ENCODE measurements around the gene SGO1.

The SGO1 gene

DNA sequence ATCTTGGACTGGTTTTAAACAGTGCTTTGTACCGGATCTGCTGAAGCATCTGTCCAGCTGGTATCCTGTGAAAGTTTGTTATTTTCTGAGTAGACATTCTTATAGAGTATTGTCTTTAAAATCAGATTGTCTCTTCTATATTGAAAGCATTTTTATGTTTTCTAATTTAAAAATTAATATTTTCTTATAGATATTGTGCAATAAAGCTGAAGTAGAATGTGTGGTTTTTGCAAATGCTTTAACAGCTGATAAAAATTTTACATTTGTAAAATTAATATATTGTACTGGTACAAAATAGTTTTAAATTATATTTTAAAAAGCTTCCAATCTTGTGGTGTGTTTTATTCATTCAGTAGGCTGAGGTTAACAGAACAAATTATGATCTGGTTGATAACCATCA lies 31.9 kb downstream of the SGO1 start:
- no peak for DNase-seq

DNA sequence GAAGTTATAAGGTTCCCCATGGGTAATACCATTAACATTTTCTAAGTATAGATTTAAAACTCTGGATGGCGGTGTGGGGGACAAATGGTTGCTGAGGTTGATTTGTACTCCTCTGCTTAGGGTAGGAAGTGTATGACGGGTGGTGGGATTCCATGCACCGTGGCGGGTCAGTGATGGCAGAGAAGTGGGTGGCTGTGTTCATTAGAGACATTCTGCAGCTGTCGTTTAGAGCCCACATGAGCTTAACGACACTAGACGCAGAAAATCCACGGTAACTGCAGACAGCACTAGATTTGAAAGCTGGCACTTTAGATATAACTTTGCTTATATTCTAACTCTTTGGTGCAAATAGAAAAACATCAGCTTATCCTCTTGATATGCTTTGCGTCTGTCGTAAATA lies 37.5 kb downstream of the SGO1 start:
- DNase-seq, result no peak

DNA sequence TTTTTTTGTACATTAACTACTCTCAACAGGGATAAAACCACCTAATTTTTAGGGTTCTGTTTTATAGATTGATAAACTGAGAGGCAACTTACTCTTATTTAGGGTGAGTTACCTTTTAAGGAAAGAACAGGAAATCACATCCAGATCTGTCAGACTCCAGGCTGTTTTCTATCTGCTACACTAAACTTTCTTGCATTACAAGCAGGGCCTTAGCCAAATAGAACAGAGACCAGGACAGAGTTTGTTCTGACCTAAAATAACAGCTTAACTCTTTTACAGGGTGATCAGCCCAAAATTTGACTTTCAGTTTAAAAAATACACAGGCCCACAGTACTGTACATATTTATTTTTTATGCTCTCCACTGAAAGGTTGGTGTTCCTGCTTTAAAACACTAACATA lies 38.6 kb downstream of the SGO1 start:
- DNase-seq, result no peak

DNA sequence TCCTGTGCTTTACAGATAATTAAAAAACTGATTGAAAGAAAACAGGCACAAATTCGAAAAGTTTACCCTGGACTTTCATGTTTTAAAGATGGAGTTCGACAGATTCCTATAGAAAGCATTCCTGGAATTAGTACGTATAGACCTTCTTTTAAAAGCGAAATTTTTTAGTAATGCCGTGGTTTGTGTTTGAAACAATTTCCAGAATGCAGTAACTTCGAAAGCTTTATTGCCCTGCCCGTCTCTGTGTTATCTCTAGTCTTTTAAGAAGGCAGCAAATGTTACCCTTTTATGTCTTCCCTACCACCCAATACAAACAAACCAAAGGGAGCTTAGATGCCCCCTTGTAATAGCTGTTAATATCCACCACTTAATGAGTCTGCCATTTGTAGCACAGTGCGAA lies 39.7 kb downstream of the SGO1 start:
- DNase-seq, result no peak

DNA sequence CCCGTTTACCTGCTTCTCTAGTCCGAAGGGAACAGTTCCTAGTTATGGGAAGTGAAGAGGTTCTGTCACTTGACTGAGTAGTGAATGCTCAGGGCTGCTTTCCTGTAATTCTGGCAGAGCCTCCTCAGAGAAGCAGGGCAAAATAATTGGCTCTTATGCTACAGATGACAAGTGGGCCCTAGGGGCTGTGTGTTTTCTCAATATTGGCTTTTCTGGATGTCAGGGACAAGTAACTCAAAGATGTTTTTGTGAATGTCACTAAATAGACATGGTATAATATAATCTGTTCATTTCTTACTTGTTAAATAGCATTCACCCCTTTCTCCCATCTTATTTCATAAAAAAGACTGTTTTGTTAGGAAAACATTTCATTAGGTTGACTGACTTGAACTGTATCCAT lies 40.1 kb downstream of the SGO1 start:
- no peak for DNase-seq

DNA sequence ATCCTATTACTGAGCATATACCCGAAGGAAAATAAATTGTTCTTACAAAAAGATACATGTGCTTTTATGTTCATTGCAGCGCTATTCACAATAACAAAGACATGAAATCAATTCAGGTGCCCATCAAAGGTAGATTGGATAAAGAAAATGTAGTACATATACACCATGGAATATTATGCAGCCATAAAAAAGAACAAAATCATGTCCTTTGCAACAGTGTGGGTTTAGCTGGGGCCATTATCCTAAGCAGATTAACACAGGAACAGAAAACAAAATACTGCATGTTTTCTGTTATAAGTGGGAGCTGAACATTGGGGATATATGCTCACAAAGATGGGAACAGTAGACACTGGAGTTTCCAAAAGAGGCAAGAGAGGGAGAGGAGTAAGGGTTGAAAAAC lies 42.5 kb downstream of the SGO1 start:
- no peak for DNase-seq

DNA sequence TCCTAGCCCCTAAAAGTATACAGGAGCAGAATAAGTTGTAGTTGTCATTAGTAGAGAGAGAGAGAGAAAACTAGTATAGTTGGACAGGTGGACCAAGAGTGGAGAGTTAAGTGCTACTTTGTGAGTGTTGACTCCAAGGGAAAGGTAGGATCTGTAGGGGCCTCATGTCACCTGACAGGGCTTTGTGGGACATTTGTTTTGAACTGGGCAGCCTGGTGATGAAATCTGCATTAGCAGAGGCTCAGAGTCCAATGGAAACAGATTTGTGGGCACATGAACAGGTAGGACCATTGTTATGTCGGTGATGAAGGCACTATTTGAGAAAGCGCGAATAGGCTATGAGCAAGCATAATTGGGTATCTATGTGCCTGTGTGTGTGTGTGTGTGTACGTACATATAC lies 43.5 kb downstream of the SGO1 start:
- no peak for DNase-seq

DNA sequence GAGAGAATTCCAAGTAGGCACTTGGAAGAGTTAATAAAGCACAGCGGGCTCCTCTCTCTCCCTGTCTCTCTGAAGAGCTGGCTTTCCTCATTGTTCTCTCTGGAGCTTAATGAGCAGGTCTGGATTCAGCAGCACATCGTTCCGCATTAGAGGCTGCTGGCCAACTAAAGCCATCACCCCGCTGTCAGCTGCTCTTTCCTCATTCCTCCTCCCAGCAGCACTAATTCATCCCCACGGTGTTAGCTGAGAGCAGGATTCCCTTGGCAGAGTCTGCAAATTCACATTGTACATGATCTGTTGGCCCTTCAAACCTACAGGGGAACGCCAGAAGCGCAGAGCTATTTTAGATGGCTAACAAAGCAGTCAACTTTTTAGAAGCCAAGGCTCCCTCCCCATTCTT lies 44.2 kb downstream of the SGO1 start:
- DNase-seq, result no peak

DNA sequence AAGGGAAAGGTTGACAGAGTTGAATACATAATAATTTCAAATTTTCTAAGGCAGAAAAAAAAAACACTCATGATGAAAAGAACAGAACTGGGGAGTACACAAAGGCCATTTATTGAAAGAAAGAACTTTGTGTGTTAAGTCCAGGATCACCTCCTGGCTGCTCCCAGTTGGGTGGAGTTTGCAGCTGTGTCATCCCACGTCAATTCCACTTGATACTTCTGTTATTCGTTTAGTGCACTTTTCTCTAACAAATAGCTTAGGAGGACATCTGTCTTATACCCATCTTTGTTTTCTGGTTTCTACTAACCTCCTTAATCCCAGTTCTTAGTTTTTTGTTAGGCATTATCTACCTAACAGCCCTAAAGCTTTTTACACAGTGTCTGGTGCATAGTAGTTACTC lies 44.7 kb downstream of the SGO1 start:
- DNase-seq, result no peak

DNA sequence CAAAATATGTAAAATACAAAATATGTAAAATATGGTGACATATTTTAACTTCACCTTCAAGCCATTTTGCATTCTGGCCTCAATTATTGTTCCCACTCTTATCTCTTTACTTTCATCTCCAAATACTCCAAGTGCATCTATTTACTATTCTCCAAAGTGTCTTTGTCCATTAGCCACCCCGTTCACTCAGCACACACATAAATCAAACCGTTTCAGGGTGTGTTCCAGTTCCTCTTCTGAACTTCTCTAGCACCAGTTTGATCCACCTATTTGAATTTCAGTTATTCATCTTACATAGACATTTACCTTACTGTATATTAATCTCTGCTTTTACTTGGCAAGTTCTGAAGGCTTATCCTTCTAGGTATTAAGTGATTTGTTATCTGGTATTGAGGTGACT lies 45.1 kb downstream of the SGO1 start:
- DNase-seq, result no peak

DNA sequence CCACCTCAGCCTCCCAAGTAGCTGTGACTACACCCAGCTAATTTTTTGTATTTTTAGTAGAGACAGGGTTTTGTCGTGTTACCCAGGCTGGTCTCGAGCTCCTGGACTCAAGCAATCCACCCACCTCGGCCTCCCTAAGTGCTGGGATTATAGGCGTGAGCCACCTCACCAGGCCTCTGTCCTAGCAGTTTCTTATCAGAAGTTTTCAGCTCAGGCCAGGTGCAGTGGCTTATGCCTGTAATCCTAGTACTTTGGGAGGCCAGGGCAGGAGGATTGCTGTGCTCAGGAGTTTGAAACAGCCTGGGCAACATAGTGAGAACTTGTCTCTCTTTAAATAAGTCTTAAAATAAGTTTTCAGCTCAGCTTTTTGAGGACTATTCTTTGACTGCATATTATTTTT lies 48.4 kb downstream of the SGO1 start:
- no peak for DNase-seq

DNA sequence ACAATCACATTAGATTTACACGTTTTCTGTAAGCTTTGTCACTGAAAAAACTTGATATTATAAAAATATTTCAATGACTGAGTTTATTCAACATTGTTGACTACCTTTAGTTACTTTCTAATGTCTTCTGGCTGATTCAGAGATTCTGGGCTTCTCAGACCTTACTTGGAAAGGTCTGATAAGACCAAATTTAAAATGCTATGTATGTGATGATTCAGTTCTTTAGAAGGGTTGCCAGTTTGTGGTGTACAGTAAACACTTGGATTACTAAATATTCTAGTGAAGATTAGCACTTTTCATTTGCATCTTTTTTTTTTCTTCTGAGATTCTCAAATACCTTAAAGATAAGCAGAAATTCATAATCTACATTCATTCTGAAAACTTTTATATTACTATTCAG lies 49.8 kb downstream of the SGO1 start:
- no peak for DNase-seq

DNA sequence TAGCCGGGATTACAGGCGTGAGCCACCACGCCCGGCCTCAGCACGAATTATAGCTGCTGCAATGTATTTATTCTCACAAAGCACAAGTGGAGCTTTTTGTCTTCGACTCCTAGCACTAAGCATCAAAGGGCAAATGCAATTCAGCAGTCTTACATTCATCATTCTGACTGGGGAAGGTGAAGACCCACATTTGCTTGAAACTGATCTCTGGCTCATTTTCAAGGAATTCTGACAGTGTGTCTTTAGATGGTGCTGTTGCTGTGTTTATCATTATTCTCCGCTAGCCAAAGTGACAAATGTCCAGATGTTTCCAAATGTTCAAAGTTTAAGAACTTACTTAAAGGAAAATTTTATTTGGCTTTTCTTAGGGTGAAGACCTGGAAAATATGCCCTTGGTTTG lies 55.9 kb downstream of the SGO1 start:
- DNase-seq, result no peak

DNA sequence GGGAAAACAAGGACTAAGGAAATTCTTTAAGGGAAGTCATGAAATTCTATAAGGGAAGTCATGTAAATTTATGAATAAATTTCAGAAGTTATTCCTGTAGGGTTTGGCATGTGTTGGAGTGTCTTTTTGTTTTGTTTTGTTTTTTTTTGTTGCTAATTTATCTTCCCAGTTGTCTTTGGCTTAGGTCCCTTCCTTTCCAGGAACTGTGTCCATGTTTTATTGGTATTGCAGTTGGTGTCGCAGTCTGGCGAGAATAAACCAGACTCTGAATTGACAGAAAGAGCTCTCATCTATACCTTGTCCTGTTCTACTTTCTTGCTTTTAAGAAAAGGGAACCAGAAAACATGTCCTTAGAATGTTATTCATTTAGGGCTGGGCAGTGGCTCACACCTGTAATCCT lies 57.6 kb downstream of the SGO1 start:
- no peak for DNase-seq

DNA sequence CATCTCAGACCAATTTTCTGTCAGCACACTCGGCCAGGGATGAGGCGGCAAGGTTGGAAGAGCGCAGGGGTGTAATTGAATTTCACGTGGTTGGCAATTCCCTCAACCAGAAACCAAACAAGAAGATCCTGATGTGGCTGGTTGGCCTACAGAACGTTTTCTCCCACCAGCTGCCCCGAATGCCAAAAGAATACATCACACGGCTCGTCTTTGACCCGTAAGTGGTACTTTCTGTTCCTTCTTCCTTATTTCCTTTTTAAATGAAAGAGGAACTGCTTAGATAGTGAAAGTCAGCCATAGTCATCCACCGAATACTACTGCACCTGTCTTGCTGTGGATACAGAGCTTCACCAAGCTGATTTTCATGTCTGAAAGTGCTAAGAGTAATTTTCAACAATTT lies 60.1 kb downstream of the SGO1 start:
- DNase-seq, result no peak

DNA sequence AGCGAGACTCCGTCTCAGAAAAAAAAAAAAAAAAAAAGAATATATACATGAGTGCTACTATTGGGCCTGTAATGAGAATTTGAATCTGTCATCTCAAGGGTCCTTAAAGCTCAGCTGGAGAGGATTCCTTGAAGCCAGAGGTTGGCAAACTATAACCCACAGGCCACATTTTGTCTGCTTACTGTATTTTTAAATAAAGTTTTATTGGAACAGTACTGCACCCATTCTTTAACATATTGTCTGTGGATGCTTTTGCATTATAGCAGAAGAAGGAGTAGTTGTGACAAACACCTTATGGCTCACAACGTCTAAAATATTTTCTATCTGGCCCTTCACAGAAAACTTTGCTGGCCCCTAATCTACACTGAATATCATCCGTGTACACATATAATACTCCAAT lies 60.7 kb downstream of the SGO1 start:
- no peak for DNase-seq

DNA sequence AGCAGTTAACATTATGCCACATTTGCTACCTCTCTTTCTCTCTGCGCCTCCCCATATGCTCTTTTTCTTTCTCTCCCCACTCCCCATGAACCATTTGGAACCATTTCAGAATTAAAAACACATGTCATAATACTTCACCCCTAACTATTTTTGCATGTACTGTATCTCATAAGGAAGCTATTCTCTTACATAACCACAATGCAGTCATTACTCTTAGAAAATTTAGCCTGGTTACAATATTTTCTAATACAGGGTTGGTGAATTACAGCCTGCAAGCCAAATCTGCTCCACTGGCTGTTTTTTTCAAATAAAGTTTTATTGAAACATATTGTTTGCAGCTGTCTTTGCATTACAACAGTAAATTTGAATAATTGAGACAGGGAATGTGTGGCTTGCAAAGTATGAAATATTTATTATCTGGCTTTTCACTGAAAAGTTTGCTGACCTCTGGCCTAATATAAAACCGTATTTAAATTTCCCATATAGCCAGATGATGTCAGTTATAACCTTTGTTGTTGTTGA lies 62.8 kb downstream of the SGO1 start:
- no peak for DNase-seq

DNA sequence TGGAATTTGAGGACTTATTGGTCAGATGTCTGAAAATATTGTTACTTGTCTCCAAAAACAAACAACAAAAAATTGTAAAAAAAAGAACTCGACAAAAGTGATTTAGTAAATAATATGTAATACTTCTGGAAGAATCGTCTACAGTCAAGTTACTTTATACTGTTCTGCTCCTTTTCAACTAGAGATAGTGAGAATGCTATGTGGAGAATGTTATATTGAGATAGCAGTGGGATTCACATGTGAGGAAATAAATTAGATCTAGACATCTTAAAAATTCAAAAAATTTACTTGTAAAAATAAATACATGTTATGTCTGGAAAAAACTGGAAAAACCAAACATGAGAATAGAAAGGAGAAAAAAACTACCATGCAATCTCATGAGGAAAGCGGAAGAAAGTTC lies 64.9 kb downstream of the SGO1 start:
- no peak for DNase-seq
